SKM-1 treated with dmso at 0.1 percent for 144 hours (cell line): ENCODE results near the gene DMTF1.
"Not testable (repeated sequence)": the region's sequence is repeated elsewhere in the genome, so short reads cannot be mapped to it uniquely, and the experiment has no call there.

Experiments
- DNase-seq: peaks from one replicate; lab custom pipeline; 2025; ENCODE audit not compliant: unreplicated experiment; lab: John Stamatoyannopoulos, UW

The DMTF1 gene, protein sequence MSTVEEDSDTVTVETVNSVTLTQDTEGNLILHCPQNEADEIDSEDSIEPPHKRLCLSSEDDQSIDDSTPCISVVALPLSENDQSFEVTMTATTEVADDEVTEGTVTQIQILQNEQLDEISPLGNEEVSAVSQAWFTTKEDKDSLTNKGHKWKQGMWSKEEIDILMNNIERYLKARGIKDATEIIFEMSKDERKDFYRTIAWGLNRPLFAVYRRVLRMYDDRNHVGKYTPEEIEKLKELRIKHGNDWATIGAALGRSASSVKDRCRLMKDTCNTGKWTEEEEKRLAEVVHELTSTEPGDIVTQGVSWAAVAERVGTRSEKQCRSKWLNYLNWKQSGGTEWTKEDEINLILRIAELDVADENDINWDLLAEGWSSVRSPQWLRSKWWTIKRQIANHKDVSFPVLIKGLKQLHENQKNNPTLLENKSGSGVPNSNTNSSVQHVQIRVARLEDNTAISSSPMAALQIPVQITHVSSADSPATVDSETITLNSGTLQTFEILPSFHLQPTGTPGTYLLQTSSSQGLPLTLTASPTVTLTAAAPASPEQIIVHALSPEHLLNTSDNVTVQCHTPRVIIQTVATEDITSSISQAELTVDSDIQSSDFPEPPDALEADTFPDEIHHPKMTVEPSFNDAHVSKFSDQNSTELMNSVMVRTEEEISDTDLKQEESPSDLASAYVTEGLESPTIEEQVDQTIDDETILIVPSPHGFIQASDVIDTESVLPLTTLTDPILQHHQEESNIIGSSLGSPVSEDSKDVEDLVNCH

DNA sequence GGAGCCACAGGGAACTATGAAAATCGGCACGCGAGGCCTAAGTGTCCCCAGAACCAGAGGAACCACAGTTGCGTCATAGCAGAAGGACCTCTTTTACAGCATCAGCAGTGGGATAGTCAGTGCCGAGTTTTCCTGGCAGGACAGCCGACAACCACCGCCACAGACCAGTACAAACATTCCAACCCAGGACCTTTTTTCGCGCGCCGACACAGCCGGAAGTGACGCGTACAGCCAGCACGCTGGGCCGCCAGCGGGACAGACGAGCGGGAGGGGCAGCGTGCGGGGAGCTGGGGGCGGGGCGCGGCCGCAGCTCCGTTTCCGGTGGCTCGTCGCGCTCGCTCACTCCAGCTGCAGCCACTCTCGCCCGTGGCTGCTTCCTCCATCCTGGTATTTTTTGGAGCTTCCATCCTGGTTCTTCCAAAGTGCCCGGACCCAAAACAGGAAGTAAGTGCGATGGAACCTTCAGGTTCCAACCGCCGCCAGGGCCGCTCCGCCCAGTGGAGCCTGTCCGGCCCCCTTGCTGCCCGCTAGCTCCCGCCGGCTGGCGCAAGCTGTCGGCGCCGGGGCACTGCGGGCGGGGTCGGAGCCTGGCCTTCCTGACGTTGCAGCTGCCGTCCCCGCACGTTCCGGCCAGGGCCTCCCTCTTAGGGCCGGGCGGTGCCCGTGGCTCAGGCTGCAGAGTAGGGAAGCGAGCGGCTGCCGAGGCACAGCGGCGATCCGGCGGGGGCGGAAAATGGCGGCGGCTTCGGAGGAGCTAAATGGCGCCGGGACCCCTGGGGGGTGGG lies at the start of gene DMTF1:
Gene DMTF1 (plus strand): TSS at position 342 of the 785 bp plus-strand sequence. CDS start 12,489 bp downstream, outside the sequence.
- DNase-seq = peak; percentile 88

DNA sequence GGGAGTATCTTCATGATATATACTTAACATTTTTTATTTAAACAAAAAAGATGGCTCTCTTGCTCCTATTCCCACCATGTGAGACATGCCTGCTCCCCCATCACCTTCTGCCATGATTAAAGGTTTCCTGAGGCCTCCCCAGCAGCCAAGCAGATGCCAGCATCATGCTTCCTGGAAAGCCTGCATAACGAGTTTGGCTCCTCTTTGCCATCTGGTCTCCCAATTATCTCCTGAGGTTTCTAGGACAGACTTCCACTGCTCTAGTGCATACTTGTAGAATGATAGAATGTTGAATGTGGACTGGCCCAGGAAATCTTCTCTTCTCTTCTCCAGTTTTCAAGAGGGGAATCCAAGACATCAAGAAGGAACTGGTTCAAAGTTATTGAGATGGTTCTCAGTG lies 46.9 kb upstream of the DMTF1 start:
- DNase-seq = no peak

DNA sequence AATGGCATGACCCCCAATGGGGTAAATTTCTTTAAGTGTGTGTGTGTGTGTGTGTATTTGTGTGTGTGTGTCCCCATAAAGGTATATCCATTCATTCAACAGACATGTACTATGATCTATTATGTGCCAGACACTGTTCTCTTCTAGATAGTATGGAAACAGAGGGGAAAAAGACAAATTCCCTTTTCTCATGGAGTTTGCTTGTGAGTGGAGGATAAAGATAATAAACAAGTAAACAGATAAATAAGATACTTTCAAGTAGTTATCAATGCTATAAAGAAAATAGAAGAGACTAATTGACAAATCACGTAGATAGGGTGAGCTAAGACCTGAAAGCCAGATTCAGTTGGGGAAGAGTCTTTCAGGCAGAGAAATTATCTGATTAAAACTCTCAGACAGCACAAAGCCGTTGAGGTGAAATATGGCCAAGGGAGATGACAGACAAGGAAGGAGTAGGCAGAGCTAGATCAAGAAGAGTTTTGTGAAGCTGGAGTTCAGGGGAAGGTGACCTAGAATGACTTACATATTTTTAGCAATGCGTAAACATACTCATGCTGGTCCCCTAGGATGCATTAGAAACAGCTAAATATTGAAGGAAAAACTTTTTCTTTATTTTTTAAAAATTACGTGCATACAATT lies 45.2 kb upstream of the DMTF1 start:
- DNase-seq = no peak

DNA sequence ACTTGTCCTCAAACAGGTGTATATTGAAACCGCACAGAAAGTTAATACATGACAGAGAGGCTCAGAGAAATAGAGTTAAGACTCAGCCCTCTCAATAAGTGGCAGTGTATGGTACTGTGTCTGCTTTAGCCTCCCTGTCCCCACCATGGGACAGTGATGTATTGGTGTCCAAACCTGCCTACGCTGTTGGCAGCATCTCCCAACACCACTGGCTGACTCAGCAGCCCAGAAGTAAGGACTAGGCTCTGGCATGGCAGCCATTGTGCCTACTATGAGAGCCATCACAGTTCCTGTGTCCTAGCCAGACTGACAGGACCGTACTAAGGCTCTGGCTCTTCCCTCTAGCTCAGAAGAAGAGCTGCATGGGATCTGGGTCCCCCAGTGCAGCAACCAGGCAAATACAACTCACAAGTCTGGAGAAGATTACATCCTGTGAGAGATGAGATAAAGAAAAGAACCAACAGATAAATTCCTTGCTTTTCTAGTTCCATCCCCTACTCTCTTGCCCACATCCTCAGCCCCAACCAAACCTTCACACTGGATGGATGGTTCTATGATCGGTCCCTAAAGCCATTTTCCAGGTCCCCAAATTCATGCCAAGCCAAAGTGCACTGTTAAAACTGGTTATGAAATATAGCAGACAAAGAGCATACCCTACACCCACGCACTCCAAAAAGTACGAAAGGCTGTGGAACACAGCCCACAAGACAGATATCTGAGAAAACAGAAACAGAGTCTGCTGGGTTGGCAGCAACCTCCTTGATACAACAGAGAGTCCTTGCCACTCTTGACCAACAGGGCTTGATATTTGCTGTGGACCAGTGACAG lies 44.1 kb upstream of the DMTF1 start:
- DNase-seq = no peak

DNA sequence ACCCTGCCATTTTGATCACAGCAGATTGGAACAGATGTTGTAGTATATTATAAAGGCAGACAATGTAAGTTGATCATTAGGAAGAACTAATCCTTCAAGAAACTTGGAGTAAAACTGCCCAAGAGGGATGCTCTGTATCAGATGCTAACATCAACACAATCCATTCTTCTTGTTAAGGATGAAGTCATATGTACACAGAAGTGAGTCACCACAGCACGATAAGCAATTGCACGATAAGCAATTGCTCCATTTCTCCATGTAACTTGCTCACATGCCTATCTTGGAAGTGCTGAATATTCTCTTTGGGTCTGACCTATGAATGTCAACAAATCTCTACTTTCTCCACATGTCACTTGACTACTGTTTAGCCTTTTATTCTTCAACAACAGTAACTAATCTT lies 41.5 kb upstream of the DMTF1 start:
- DNase-seq = no peak

DNA sequence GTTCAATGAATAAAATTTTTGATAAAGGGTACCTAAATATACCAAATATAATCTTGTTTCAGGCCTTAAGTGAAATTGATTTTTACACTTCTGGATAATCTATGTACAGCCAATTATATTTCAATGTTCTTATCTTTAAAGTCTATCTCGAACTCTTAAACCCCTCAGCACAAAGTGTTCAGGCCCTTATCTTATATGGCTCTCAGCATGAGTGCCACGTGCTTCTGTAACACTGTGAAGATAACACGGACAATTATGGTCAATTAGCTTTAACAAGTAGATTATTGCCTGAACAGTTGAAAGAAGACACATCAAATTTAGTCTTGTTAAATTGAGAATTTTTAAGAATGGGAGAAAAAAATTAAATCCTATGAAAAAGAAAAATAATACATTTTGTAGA lies 40.4 kb upstream of the DMTF1 start:
- DNase-seq = no peak

DNA sequence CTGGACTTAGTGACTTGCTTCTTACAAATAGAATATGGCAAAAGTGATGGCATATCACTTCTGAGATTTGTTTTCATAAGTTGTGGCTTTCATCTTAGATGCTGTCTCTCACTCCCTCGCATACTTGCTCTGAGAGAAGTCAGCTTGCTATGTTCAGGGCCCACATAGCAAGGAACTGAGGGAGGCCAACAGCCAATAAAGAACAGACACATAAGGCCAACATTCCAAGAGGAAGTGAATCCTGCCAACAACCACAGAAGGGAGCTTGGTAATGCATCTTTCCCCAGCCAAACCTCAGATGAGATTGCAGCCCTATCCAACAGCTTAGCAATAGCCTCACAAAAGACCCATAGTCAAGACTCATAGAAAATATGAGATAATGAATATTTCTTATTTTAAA lies 39.2 kb upstream of the DMTF1 start:
- no peak for DNase-seq

DNA sequence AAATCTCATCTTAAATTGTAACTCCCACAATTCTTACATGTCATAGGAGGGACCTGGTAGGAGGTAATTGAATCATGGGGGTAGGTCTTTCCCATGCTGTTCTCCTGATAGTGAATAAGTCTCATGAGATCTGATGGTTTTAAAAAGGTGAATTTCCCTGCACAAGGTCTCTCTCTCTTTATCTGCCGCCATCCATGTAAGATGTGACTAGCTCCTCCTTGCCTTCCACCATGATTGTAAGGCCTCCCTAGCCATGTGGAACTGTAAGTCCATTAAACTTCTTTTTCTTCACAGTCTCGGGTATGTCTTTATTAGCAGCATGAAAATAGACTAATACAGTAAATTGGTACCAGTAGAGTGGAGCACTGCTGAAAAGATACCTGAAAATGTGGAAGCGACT lies 38.3 kb upstream of the DMTF1 start:
- DNase-seq = not testable (repeated sequence)

DNA sequence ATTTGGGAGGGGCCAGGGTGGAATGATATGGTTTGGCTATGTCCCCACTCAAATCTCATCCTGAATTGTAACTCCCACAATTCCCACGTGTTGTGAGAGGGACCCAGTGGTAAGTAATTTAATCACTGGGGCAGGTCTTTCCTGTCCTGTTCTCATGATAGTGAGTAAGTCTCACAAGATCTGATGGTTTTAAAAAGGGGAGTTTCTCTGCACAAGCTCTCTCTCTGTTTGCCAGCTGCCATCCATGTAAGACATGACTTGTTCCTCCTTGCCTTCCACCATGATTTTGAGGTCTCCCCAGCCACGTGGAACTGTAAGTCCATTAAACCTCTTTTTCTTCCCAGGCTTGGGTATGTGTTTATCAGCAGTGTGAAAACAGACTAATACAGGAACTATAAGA lies 36.5 kb upstream of the DMTF1 start:
- DNase-seq = not testable (repeated sequence)

DNA sequence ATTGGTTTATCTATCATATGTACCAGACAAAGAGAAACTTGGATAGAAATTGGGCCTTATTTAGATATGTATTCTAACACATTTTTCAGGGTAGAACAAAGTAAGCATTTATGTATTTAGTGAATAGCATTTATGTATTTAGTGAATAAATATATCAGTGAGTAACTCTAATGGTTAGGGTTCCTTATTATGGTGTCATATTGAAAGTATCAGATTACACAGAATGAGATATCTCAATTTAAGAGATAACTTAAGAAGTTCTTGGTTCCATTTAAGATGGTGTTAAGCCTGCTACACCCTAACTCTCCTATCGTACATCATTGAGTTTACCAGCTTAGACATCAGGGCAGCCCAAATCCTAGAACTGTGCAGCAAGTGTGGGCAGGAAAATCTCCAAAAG lies 35.9 kb upstream of the DMTF1 start:
- no peak for DNase-seq

DNA sequence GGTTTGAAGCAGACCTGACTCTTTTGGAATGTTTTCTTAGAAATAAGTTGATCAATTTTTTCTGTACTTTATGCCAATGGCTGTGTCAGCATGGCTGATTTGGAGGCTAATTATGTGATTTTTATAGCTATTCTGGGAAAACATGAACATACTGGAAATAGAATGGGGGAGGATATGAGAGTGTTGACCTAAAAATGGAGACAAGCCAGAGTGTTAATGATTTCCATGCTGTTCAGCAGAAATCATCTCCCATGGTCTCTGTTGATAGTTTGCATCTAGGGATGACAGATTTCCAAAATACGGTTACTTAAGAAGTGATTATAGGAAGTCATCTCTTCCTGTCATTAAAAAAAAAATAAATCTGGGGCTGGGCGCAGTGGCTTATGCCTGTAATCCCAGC lies 32.7 kb upstream of the DMTF1 start:
- DNase-seq = no peak

DNA sequence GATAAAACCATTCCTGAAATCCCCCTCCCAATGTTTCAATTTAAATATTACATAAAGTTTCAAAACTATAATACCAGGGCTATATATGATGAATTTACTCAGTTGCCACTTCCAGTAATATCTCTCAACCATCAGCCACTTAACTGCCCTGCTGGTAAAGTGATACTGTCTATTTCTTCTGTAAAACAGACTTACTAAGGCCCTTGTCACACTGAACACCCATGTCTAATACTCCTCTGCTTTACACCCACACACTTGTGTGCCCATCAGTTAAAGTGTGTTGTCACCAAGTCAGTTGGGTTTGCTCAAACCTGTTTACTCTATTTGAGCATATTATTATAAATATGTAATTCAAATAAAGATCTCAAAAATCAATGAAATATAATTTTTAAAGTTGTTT lies 29.1 kb upstream of the DMTF1 start:
- DNase-seq = no peak

DNA sequence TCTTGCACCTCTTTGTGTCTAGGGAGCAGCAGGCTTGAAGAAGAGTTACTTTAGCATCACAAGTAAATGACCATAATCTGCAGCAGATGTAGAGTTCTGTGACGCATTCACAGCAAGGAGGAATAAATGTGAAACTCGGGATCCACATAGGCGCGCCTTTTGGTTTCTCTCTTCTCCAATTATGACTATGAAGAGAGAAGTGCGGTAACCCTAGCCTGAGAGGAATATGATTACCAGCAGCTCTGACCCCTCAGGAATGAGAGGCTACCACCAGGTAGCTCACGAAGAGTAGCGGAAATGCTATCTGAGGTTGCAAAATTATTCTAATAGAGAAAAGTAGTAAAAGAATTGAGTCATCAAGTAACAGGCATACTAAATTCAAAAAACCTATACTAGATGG lies 25.2 kb upstream of the DMTF1 start:
- no peak for DNase-seq

DNA sequence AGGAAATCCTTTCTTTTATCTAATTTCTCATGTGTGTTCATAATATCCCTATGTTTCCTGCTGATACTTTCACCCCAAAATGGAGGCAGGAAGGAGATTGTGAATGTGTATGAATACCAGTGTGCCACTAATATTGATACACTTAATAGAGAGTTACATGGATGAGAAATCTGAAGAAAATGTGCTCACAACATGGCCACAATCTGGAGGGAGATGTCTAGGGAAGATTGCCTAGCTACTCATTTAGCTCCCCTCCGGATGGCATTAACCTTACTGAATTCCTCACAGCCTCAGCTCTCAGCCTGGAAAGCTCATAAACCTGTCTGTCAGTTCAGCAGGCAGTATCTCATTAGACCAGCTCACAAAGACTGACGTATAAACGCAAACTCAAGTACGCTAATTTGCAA lies 23.4 kb upstream of the DMTF1 start:
- DNase-seq = no peak

DNA sequence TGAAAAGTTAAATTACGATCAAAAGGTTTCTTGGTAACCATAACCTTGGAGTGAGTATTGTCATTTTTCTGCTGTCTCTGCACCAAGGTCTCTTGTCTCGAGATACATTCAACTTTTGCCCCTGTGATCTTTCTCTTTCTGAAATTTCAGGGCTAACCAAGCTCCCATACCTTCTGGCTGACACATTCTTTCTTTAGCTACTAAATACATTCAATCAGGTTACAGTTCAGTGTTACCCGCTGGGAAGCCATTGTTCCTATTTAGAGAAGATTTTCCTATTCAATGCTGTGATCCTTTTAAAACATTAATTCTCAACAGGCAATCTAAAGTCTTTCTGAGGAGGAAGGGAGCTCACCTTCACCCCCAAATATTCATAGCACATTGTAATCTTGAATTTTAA lies 22.9 kb upstream of the DMTF1 start:
- DNase-seq = no peak

DNA sequence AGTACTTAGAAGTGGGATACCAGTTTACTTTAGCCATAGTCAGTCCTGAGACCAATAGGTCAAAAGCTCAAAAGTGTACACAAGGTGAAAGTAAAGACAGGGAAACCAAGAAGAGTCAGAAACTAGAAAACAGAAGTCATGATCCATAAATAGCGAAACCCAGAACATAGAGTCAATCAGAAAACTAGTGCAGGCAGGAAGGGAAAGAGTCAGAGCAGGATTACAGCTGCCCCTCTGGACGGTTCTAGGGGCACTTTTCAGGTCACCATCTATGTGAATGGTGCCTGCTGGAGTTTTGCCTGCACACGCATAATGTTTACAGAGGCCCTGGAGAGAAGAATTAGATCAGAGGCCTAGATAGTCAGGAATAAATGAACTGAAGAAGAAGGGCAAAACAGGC lies 22.4 kb upstream of the DMTF1 start:
- no peak for DNase-seq

DNA sequence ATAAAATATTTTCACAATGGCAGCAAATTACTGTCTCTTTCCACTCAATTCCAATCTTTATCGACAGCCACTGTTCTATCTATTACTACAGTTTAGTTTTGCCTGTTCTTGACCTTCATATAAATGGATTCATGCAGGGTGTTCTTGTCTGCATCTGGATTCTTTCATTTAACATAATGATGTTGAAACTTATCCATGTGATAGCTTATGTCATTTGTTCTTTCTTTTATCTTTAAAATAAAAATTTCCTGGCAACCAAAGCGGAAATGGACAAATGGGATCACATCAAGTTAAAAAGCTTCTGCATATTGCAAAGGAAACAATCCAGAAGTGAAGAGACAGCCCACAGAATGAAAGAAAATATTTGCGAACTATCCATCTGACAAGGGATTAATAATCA lies 20.5 kb upstream of the DMTF1 start:
- DNase-seq = no peak

DNA sequence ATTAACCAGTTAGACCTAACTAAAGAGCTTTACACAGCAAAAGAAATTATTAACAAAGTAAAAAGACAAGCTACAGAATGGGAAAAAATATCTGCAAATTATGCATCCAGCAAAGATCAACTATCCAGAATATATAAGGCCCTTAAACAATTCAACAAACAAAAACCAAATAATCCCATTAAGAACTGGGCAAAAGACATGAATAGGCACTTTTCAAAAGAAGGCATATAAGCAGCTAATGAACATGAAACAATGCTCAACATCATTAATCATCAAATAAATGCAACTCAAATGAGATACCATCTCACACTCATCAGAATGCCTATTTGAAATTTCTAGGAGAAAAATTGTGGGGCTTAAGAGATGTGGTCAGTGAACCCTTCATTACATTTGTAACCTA lies 15.0 kb upstream of the DMTF1 start:
- DNase-seq = no peak

DNA sequence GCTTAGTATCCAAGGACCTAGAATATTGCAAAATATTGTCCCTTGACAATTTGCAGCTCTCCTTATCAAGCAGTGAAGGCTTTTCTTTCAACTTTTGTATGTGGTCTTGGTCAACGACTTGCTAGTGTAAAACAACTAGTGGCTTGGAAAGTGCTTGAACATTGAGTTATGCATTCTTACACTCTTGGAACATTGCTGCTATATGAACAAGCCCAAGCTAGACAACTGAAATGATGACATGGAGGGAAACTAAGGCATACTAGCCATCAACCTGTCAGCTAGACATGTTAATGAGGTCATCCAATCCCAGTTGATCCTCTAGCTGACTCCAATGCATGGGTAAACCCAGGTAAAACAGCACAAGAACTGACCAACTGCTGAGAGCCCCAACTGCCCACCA lies 12.7 kb upstream of the DMTF1 start:
- no peak for DNase-seq

DNA sequence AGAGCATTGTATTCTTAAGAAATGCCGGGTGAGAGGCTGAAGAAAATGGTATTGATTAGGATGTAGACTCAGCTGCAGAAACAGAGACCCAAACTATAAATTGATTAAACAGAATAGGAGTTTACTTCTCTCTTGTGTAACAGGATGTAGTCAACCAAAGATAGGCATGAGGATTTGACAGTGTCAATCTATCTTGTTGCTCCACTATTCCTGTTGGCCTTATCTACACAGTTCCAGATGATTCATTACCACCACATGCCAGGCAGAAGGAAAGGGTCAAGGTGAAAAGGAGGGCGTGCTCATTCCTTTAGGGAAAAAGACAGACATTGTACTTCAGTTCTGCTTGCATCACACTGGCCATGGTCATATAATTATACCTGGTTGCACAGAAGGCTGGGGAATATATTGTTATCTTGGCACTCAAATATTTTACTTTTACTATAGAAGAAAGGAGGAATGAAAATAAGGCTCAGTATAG lies 11.9 kb upstream of the DMTF1 start:
- no peak for DNase-seq
